Chondrocyte (in vitro differentiated cells): ENCODE results near the gene TMEM30A. TPM values are rescaled to one million over a fixed set of nuclear protein-coding genes. Genes with fewer than 3 reads are reported as not detected.

Experiments
- DNase-seq: peaks from one replicate; pipeline ENCODE4 v3.0.0; 2021; ENCODE audit warnings: mixed read lengths, low spot score
- H3K27ac Mint-ChIP-seq: one replicate; pipeline ENCODE4 v1.8.0; 2021; ENCODE audit warnings: mild to moderate bottlenecking, moderate library complexity, mixed read lengths; ENCODE audit not compliant: unreplicated experiment
- H3K27me3 Mint-ChIP-seq: 2 replicates; pipeline ENCODE4 v1.8.0; 2021; ENCODE audit warnings: low read depth, mixed read lengths
- H3K36me3 Mint-ChIP-seq: 2 replicates; pipeline ENCODE4 v1.8.0; 2021; ENCODE audit warnings: low read depth, mixed read lengths
- H3K4me1 Mint-ChIP-seq: 2 replicates; pipeline ENCODE4 v1.8.0; 2021; ENCODE audit warnings: low read depth, mild to moderate bottlenecking, mixed read lengths
- H3K4me3 Mint-ChIP-seq: one replicate; pipeline ENCODE4 v1.8.0; 2021; ENCODE audit warnings: mild to moderate bottlenecking, moderate library complexity, mixed read lengths; ENCODE audit not compliant: unreplicated experiment
- H3K9me3 Mint-ChIP-seq: 2 replicates; pipeline ENCODE4 v1.8.0; 2021; ENCODE audit warnings: low read depth, mixed read lengths
- total RNA-seq: library from RNA; stranded (reverse); gene quantifications from 3 replicates; pipeline ENCODE4 v1.2.1, GENCODE V29; 2021
- TF ChIP-seq, protein P1 (sequence below): fragments of 200-600 bp; sonication (generic); IDR thresholded peaks from 2 replicates; pipeline ENCODE4 v1.5.0; 2021; ENCODE audit warnings: antibody characterized with exemption, mild to moderate bottlenecking, moderate library complexity

Gene TMEM30A
- total RNA-seq, 1 donor from 2014 or later, result 146 TPM

DNA sequence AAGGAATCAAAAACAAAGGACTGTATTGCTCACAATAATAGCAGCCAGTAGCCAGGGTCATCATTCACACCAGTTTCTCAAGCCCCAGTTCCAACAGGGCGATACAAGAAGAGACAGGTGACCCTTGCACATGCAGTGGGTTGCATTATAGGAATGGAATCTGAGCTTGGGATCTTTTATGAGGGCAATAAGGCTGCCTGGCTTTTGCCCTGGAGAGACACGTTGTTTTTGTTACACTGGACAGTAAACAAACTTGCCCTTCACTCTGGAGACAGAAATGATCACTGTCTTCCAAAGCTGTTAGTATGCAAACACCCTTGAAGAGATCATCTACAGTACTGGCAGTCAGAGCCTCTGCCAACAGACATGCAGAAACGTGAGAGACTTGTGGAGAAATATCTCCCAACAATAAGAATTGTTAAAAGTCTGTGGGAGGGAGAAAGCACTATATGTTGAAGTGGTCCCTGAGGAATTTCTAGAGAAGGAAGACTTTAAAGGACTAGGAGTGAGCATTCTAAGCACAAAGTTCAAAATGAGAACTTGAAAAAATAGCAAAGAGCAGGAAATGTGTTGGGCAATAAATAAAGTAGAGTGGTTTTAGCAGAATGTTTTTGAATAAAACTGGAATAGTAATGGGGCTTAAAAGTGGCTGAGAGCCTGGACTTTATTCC lies 72.5 kb downstream of the TMEM30A start:
- H3K9me3 Mint-ChIP-seq, result no peaks in the 10 kb centered on the region
- no peak for DNase-seq
- no peaks in the 10 kb centered on the region for H3K27me3 Mint-ChIP-seq
- TF ChIP-seq, protein P1, sequence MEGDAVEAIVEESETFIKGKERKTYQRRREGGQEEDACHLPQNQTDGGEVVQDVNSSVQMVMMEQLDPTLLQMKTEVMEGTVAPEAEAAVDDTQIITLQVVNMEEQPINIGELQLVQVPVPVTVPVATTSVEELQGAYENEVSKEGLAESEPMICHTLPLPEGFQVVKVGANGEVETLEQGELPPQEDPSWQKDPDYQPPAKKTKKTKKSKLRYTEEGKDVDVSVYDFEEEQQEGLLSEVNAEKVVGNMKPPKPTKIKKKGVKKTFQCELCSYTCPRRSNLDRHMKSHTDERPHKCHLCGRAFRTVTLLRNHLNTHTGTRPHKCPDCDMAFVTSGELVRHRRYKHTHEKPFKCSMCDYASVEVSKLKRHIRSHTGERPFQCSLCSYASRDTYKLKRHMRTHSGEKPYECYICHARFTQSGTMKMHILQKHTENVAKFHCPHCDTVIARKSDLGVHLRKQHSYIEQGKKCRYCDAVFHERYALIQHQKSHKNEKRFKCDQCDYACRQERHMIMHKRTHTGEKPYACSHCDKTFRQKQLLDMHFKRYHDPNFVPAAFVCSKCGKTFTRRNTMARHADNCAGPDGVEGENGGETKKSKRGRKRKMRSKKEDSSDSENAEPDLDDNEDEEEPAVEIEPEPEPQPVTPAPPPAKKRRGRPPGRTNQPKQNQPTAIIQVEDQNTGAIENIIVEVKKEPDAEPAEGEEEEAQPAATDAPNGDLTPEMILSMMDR, result no peak
- no peaks in the 10 kb centered on the region for H3K36me3 Mint-ChIP-seq
- no peak overlapping the region for H3K4me3 Mint-ChIP-seq
- peaks cover 46% of the 10 kb centered on the region for H3K4me1 Mint-ChIP-seq
- H3K27ac Mint-ChIP-seq, result no peak overlapping the region

DNA sequence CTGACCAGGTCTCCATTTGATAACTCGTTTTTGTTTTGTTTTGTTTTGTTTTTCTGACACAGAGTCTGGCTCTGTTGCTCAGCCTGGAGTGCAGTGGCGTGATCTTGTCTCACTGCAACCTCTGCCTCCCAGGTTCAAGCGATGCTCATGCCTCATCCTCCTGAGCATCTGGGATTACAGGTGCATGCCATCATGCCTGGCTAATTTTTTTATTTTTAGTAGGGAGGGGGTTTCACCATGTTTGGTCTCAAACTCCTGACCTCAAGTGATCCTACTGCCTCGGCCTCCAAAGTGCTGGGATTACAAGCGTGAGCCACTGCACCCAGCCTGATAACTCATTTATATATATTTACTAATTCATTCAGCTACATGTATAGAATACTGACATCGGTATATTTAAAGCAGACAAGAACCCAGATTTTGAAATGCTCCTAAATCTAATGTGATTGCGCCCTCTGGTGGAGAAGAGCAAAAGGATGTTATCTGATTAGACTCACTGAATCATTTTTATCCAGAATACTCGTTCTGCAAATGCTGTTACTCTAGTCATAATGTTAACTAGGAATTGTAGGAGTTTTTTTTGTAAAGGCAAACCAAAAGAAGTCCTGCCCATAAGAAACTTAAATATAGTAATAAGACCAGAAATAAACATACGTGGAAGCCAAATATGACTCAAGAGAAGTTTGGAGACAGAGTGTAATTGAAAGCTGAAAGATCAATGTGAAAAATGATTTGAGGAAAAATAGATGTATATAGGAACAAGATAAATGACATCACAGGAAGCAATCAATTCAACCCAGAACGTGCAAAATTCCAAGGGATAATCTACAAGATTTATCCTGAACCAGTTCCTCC lies 73.5 kb downstream of the TMEM30A start:
- TF ChIP-seq, protein P1, result peak; percentile 91
- no peak overlapping the region for H3K27ac Mint-ChIP-seq
- H3K4me1 Mint-ChIP-seq, result peaks cover 51% of the 10 kb centered on the region
- H3K4me3 Mint-ChIP-seq, result no peak overlapping the region
- H3K27me3 Mint-ChIP-seq, result no peaks in the 10 kb centered on the region
- no peaks in the 10 kb centered on the region for H3K9me3 Mint-ChIP-seq
- no peak for DNase-seq
- no peaks in the 10 kb centered on the region for H3K36me3 Mint-ChIP-seq

DNA sequence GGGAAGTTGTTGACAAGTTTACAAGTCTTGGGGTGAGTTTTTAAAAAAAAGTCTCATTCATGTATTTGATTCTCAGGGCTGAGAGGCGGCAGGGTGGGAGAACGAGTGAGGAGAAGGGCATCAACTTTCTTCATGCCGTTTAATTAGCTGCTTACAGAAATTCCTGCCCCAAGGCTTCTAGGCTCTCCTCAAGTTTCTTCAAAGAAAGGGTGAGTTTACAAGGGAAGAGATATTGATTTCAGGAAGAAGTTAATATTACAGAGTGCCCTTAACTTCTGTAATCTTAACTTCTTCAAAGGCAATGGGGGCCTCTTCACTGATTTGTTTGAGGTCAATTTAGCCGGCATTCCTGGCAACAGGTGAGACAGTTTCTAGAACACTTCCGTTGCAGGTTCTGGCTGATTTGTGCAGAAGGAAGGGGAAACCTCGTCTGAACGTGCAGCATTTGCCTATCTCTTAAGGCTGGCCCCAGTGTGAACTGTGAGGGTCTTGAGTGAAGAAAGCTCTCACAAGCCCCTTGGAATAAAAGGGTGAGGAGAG lies 75.3 kb downstream of the TMEM30A start:
- Mint-ChIP-seq H3K4me1 (peaks cover 51% of the 10 kb centered on the region), H3K27ac (peak overlapping the region; percentile 89), H3K36me3 (peaks cover 7% of the 10 kb centered on the region), H3K27me3 (no peaks in the 10 kb centered on the region), H3K4me3 (peak overlapping the region; percentile 65), H3K9me3 (no peaks in the 10 kb centered on the region)
- DNase-seq, result no peak
- TF ChIP-seq, protein P1, result peak; percentile 3

DNA sequence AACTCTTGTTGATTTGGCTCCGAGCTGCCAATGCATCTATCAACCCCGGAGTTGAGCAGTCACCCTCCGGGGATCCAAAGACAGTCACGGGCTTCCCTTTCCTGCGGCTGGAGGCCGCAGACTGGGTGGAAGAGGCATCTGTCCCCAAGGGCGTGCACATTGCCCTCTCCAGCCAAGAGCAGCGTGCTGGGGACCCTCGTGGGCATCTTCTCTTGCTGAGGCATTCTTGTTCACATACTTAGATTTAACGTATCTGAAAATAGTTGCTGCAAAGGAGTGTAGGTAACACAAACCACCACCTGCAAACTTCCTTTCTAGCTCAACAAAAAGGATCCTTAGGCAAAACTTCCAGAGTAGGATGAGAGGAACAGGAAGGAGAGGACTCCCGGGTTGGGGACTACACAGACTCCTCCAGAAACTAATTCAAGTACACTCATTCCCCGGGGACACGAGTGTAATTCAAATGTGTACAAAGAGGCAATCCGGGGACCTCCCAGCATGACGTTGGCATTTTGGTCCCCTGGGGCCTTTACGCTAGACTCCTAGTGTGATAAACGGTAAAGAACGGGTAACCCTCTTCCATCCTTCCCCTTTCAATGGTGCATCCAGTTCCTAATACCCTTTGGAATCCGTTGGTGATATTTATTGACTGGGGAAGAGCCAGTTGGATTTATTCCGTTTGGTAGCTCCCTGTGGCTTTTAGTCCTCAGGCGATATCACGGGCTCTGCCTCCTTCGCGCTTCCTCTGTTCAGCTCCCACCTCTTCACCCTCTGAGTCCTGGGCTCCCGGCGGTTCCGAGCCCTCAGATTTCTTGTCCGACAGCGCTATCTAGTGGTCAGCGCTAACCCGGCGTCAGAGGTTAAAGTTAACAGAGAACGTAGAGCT lies 76.1 kb downstream of the TMEM30A start:
- Mint-ChIP-seq H3K4me3 (peak overlapping the region; percentile 65), H3K27ac (peak overlapping the region; percentile 89), H3K27me3 (no peaks in the 10 kb centered on the region), H3K9me3 (no peaks in the 10 kb centered on the region), H3K36me3 (peaks cover 11% of the 10 kb centered on the region), H3K4me1 (peaks cover 53% of the 10 kb centered on the region)
- peak; percentile 94 for DNase-seq
- TF ChIP-seq, protein P1, result peak; percentile 99
